ENCODE measurements around the gene FARP1.
"Not testable (repeated sequence)": the region's sequence is repeated elsewhere in the genome, so short reads cannot be mapped to it uniquely, and the experiment has no call there.

The FARP1 gene

DNA sequence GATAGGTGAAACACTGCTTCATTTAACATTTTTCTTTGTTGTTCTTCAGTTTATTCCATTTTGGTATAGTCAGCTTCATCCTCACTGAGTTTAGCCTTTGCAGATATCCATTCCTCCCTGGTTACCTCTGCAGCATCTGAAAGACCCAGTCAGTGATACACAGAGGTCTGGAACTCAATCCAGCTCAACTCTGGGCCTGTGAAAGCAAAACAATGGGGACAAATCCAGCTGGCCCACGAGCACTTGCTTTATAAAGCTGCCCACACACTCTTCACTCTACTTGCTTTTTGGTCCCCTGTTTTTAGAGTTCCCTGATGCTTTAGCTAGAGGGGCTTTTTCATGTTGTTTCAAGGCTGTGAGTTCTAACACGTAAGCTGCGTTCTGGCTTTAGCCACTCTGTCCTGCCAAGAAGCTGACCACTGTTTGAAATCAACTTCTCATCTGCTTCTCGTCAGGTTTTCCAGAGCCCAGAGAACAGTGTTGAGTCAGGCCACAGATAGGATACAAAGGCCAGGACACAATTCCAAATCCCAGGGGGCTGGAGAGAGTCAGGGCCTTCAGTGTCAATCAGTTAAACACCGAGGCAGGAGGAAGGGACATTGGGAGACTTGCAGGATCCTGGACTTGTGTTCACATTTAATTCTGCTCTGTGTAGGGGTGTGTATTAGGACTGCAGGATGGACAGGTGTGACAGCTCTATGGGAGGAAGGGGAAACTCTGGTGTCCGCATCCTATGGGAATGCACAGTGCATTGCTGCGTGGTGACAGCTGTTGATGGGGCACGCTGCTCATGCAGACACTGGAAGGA lies 117.7 kb downstream of the FARP1 start:
- DNase-seq (ENCODE audit: low read depth in 3 of 3), result no peak

DNA sequence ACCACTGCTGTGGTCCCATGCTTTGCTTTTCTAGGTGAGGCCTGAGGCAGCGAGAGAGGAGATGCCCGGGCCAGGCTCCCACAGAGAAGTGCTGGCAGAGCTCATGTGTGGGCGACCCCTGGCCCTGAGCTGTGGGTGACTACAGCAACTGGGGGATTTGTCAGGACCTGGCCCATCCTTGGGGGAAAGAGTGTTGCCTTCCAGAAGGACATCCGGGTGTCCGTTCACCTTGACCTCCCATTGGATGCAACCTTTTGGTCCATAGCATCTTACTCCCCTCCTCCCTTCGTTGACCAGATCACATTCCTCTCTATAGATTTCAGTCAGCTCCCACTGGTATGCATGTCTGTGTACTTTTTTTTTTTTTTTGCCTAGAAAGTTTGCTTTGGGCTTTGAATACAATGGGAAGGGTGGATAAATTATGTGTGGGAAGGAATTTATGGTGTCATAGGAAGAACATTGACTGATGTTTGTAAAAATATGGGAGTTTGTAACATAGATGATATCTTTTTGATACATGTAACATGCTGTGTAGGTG lies 118.3 kb downstream of the FARP1 start:
- DNase-seq (ENCODE audit: low read depth in 3 of 3), result no peak

- DNase-seq (ENCODE audit: low read depth in 3 of 3), result no peak
These were observed 119.4 kb downstream of the FARP1 start for GRCh38 chr13:98262292-98262691.

GRCh38 chr13:98263841-98264240 lies 120.9 kb downstream of the FARP1 start:
- DNase-seq (ENCODE audit: low read depth in 3 of 3), result no peak

- no peak for DNase-seq (ENCODE audit: low read depth in 3 of 3)
These were observed 122.0 kb downstream of the FARP1 start for GRCh38 chr13:98264877-98265276.

GRCh38 chr13:98265692-98266551 lies 123.0 kb downstream of the FARP1 start:
- DNase-seq (ENCODE audit: low read depth in 3 of 3), result no peak

- DNase-seq (ENCODE audit: low read depth in 3 of 3), result no peak
These were observed 124.4 kb downstream of the FARP1 start for GRCh38 chr13:98267080-98267912.

GRCh38 chr13:98269386-98269785 lies 126.5 kb downstream of the FARP1 start:
- no peak for DNase-seq (ENCODE audit: low read depth in 3 of 3)

DNA sequence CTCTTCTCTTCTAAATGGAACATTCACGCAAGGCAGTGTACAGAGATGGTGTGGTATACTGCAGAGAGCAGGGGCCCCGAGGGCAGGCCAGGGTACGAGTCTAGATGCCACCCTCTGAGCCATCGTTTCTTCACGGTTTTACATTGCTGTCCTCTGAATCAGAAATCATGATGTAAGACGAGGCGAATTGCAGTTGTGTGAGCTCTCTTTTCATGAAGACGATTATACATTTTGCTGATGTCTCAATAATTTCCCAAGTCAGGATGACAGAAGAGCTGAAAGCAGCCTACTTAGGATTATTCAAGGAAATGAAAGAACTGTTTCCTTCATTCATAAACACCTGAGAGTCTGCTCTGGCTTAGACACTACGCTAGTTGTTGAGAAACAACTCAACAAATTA lies 127.9 kb downstream of the FARP1 start:
- no peak for DNase-seq (ENCODE audit: low read depth in 3 of 3)

DNA sequence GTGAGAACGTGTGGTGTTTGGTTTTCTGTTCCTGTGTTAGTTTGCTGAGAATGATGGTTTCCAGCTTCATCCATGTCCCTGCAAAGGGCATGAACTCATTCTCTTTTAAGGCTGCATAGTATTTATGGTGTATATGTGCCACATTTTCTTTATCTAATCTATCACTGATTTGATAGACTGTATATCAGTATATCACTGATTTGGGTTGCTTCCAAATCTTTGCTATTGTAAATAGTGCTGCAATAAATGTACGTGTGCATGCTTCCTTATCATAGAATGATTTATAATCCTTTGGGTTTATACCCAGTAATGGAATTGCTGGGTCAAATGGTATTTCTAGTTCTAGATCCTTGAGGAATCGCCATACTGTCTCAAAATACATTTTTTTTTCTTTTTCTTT lies 128.8 kb downstream of the FARP1 start:
- DNase-seq (ENCODE audit: low read depth in 3 of 3), result not testable (repeated sequence)

DNA sequence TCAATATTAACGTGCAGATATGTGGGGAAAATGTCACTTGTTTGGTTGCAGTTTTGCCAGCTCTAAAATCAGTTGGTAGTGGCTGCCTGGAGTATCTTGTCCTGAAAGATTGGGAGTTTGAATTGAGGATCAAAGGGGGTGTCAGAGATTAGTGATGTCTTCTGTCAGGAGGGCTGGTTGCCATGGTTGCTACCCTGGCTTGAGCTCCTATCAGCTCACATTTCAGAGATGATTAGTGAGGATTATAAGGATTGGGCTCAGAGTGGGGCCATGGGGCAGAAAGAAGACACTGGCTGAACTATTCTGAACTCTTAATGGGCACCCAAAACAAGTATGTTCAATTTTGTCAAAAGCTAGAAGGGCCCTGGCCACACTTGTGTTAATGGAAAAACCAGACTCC lies 129.7 kb downstream of the FARP1 start:
- DNase-seq (ENCODE audit: low read depth in 3 of 3), result no peak

DNA sequence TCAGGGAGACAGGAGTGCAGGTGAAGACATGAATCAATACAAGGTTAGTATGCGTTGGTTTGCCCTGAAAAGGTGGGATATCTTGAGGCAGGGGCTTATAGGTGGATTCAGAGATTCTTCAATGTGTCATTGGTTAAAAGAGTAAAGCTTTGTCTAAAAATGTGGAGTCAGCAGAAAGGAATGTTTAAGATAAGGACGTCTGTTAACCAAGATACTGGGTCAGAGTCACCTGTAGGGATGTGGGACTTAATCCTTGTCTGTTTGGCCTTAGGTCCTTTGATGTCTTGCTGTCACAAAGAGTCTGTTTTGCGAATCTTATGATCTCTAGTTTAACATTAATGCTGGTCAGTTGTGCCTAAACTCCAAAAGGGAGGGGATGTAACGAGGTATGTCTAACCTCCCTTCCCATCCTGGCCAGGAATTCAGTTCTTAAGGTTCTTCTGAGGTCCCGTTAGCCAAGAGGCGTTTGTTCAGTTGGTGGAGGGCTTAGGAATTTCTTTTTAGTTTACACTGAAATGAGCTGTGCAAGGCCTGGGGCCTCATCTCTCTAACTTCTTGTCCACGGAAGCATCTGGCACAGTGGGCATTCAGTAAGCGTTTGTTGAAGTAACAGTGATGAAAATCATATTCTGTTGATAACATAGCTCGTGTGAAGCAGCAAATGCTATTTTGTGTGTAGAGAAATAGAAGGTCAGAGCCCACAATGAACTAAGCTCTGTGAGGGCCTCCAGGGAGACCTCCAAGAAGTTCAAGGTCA lies 130.4 kb downstream of the FARP1 start:
- DNase-seq (ENCODE audit: low read depth in 3 of 3), result no peak

DNA sequence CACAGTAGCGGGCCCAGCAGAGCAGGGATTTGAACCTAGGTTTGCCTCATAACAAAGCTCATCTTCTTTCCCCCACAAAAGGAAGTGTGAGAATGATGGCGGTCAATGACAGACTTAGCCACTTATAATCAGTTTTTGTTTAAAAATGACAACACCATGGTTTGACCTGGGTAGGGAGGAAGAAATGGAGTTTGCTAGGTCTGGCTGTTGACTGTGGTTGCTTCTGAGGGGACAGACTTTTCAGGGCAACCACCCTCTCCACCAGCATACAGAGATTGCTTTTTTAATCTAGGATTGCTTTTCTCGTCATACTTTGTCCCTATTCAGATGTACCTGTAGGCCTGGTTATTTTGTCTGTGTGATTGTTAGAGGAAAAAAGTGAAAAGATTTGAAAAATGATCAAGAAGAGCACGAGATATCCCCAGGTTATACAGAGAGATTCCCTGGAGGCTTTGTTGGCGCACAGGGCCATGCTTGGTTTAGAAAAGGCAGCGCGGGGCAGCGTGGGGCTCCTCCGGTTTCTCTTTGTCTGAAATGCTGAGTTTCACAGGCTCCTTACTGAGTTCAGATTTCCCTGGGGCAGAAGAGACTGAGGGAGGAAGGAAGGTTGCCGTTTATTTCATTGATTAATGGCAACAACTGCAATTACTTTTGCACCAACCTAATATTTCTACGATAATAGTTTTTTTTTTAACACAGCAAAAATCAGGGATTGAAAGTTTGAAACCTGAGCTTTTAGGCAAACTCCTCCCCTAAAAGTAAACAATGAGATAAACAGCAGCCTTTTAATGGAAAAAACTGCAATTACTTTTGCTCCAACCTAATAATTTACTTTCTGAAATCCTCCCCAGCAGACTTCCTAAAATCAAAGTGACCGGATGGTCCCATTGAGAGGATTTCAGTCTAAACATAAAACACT lies 131.2 kb downstream of the FARP1 start:
- DNase-seq (ENCODE audit: low read depth in 3 of 3), result no peak

DNA sequence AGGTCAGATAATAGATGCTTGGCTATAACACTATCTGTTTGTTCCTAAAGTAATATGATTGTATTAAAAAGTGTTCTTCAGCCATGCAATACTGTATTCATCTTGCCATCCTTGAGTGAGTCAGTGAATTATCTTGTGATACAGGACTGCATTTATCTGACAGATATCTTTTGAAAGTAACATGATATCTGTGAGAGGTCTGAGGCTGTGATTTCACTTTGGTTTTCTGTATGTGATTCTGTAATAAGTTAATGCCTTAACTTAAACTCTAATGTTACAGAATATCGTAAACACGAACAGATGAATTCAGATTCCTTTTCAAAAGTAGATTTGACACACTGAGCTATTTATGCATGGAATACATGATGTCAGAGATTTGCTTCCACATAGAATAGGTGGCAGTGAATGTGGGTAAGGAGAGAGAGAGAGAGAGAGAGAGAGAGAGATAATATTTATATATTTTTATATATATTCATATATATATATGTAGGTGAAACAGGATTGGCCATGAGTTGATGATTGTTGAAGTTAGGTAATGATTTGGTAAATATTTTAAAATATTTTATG lies 132.1 kb downstream of the FARP1 start:
- no peak for DNase-seq (ENCODE audit: low read depth in 3 of 3)

DNA sequence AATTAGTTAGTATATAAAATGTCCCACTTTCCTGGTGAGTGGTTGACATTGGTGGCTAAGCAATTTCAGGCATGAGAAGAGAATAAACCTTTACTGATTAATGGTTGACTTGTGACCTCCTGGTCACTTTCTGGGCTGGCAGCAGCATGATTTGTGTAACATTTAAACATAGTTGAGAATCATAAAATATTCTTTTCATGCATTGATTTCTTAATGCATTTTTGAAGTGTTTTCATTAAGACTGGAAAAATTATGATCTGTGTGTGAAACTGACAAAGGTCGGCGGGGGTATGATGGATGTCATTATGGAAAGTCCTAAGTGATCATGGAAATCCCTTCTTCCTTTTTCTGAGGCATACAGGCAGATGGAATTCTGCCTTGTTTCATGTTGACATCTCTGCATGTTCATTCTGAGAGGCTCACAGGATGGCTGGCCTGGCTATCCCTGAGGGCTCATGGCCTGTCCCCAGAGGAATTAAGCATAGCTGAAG lies 132.8 kb downstream of the FARP1 start:
- DNase-seq (ENCODE audit: low read depth in 3 of 3), result no peak

GRCh38 chr13:98276486-98276885 lies 133.6 kb downstream of the FARP1 start:
- DNase-seq (ENCODE audit: low read depth in 3 of 3), result no peak

DNA sequence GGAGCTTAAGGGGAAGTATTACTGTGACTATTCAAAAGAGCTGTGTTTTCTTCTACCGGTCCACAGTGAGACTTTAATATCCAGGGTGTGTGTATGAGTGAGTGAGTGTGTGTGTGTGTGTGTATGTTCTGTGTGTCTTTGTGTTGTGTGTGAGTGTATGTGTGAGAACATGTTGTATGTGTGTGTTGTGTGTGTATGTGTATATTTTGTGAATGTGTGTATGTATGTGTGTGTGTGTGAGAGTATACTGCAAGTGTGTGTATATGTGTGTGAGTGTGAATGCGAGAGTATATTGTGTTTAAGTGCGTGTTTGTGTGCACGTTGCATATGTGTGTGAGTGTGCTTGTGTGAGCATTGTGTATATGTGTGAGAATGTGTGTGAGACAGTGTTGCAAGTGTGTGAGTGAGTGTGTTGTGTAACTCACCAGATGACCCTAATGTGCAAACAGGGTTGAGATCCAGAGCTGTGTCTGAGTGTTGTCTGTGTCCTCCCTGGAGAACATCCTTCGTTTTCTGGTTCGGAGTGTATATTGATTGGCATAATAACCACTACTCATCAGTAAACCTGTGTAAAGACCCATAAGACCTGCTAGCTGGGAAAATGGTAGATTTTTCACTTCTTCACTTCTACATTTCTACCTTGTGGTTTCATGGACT lies 135.3 kb downstream of the FARP1 start:
- DNase-seq (ENCODE audit: low read depth in 3 of 3), result no peak

DNA sequence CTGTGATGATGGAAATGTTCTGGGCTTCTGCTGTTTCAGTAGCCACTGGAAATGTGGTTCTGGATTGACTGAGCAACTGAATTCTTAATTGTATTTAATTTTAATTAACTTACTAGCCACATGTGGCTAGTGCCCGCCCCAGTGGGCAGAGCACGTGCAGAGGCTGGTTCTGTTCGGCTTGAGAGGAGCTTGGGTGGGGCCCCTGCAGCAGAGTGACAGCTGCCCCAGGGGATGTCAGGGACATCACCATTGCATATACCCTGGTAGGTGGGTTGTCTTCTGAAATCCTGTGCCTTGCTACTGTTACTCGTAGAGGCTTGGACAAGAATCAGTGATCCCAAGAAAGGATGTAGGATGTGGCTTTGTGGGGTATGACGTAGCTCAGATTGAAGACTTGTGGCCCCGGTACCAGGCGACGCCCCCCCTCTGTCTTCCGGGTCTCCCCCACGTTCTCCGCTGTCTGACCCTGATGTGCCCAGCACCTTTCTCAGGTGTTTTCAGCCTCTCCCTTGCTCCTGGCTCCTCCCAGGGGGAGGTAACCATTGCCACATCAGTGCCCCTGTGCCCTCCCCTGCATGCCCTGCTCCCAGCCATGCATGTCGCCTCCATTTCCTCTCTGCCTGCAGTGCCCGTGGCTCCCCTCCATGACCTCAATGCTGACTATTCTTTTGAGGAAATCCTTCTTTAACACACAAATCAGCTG lies 136.7 kb downstream of the FARP1 start:
- DNase-seq (ENCODE audit: low read depth in 3 of 3), result no peak

Data from stimulated activated CD4-positive, alpha-beta T cell treated with anti-CD3 and anti-CD28 coated beads, TNF-alpha, amount 100 ng/mL, for 24 hours (primary cell).